Hypothalamus (tissue), 51 donors: ENCODE measurements around the gene SCP2.

Source experiments
- DNase-seq, 51 donors: peaks; one replicate each; lab custom pipeline; 2025; lab: John Stamatoyannopoulos, UW

The SCP2 gene

DNA sequence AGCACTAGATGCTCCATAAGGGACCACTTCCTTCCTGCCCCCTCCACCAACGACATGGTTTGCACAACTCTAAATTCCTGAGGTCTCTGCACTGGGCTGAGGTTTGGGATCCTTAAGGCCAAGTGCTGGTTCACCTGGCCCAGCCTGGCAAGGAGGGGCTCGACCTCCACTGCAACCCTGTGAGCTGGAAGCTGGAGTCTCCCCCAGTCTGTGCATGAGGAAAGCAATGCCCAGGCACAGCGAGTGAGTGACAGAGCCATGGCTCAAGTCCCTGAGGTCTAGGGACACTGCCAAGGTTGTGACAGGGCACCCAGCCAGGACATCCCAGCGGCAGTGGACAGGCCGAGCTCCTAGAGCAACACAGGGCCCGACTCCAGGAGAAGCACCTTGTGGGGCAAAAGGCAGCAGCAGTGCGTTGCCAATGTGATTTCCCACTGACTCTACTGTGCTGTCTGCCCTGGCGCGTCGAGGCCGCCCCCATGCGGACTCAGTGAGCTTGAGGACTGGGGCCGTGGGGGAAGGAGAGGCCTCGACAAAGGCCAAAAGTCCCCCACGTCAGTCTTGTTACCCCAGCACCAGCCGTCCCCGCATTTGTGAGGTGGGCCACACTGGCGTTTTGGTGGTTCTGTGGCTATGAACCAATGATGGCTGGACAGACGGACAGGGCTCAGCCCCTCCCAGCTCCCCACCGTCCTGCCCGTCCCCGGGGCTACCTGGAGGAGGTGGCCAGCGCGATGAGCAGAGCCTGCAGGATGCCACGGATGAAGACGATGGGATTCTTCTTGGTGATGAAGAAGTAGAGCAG lies 165.0 kb downstream of the SCP2 start:
- DNase-seq, result peak in 29 of 51 donors; percentile 2 to 63 (median 28)

DNA sequence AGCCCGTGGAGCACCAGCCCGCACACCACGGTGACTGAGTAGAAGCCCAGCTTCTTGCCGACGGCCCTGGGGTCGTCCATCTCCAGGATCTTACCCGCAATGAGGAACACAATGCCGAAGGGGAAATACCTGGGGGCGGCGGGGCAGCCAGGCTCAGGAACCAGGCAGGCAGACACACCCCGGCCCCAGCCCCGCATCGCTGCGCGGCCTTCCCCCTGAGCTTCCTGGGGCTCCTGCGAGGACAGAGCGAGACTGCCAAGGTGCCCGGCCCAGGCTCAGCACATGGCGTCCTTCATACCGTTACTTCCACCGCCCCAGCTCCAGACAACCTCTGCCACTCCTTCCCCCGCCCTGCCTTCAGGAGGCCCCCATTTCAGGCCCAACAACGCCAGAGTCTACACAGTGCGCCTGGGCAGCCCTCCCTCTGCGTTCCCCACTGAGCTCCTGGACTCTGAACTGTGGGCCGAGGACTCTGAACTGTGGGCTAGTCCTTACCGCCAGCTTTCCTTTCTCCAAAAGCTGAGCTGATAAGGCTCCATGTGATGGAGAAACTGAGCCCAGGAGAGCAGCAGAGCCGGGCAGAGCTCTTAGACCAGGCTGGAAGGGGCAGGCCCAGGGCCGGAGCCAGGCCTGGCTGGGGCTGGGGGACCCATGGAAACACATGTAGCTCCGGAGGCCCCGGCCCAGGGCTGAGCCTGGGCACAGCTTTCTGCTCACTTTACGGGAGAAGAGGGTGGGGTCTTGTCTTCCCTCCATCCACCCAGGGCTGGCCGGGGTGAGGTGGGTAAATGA lies 165.8 kb downstream of the SCP2 start:
- no peak for DNase-seq

DNA sequence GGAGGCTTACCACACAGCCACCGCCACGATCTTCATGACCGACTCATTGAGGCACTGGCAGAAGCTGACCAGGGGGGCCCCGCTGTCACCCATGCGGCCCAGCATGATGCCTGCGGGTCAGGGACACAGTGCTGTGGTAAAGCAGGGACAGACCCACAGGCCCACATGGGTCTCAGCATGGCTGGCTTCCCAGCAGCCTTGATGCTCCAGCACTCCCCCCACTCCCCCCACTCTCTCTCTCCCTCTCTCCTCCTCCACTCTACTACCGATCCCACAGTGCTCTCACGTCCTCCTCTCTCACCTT lies 166.3 kb downstream of the SCP2 start:
- DNase-seq, result no peak

DNA sequence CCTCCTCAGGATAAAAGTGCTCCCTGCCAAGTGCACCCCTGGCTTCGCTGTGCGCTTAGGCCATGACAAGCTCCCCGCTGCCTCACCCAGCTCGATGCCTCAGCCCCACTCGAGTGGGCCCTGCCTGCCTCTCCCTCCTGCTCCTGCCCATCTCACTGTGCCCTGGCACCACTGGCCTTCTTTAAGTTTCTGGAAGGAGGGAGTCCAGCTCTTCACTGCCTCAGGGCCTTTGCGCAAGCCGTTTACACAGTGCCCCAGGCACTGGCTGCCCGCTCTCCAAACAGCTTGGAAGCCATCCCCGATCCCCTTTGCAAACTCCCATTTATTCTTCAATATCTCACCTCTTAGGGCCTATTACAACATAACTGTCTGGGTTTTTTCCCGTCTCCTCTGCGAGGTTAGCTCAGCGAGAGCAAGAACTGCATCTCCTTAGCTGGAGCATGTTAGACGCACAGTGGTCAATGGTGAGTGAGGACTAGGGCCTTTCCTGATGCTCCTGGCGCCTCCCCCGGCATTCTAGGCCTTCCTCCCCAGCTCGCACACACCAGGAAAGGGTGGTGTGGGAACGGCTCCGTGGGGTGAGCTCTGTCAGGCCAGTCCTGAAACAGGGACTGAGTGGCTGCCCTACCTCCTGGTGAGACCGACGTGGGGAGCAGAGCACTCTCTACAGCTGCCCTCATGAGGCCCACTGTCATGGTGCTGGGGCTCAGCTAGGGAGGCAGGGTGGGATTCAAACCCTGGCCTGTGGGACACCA lies 166.9 kb downstream of the SCP2 start:
- no peak for DNase-seq

DNA sequence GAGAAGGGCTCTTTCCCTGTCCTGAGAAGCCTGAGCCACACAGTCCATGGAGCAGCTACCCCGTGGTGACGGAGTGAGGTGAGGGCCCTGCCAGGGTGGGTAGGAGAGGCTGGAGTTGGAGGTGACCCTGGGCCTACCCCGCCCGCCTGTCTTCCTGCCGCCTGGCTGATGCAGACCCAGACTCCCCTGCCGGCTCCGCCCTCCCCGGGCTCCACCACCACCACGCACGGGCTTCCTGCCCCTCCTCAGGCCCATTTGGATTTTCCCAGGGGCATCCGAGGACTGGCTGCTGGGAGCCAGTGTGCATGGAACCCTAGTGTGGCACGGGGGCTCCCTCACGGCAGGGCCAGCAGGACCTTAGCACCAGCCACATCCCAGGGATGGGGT lies 167.4 kb downstream of the SCP2 start:
- DNase-seq, result no peak
